Breast epithelium (tissue), 3 donors: ENCODE results near the gene LLCFC1.

Experiments used
- POLR2A ChIP-seq: fragments of 450-650 bp; IDR thresholded peaks from one replicate; pipeline ENCODE4 v1.6.1; 2016; ENCODE audit warnings: antibody characterized with exemption, mild to moderate bottlenecking, moderate library complexity
- TF ChIP-seq, protein P1 (sequence below), 3 donors: fragments of 450-650 bp; IDR thresholded peaks; one replicate each; pipeline ENCODE4 v1.5.1; 2016 to 2017; ENCODE audit warnings: antibody characterized with exemption in 3 of 3, mild to moderate bottlenecking in 3 of 3, moderate library complexity in 3 of 3

DNA sequence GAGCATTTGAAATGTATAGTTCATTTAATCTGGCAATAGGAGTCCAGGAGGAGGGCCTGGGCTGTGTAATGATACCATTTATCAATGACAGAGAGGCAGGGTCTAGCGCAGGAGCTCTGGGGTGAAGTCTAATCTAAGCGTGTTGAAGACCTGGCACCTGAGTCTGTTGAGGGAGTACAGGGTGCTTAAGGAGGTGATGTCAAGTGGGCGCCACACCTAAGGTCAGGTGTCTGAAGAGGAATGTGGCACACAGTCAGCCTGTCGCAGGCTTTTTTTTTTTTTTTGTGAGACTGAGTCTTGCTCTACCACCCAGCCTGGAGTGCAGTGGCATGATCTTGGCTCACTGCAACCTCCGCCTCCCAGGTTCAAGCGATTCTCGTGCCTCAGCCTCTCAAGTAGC, 2.3 kb downstream of the LLCFC1 start:
- TF ChIP-seq, protein P1, sequence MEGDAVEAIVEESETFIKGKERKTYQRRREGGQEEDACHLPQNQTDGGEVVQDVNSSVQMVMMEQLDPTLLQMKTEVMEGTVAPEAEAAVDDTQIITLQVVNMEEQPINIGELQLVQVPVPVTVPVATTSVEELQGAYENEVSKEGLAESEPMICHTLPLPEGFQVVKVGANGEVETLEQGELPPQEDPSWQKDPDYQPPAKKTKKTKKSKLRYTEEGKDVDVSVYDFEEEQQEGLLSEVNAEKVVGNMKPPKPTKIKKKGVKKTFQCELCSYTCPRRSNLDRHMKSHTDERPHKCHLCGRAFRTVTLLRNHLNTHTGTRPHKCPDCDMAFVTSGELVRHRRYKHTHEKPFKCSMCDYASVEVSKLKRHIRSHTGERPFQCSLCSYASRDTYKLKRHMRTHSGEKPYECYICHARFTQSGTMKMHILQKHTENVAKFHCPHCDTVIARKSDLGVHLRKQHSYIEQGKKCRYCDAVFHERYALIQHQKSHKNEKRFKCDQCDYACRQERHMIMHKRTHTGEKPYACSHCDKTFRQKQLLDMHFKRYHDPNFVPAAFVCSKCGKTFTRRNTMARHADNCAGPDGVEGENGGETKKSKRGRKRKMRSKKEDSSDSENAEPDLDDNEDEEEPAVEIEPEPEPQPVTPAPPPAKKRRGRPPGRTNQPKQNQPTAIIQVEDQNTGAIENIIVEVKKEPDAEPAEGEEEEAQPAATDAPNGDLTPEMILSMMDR (IDR thresholded peaks at IDR 0.05) = no peak
- TF ChIP-seq POLR2A = no peak
